ENCODE measurements around the gene PSORS1C2.

DNA sequence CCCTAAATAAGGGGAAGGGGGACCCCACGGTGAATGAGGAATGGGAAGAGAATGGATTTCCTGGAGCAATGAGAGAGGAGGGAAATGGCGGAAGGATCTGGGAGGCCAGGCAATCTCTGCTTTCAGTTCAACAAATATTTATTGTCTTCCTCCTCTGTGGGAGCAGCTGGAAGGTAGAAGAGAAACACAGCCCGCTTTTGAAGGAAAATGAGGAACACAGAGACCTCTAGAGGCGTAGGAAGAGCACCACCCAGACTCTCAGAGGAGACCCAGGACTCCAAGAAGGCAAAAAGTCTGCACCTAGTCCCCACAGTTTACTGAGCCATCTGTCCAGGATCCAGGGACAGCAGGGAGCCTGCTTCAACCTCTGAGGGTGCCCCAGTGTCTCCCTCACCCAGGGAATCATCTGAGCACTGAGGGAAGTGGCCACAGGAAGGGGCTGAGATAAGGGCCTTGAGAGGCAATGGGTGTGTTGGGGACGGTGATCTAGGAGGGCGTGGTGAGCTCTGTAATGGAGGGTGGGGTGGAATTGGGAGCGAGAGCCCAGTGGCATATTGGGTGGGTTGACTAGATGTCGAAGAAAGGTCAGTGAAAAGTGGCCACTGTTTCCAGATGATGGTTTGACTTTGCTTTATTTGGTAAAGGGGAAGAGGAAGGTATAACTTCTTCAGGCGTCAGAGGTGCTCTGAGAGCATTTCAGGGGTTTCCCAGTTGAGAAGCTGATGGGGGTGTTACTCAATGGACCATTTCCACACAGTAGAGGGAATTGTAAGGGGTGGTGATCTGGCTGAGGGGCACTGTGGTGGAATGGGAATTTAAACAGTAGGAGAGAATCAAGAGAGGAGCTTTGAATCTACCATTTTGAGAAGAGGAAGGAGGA lies 23.7 kb downstream of the PSORS1C2 start:
- TF ChIP-seq POLR2A (IDR thresholded peaks at IDR 0.05) (no peak), CTCF (IDR thresholded peaks at IDR 0.05) (no peak)

All from ovary (tissue), 3 donors.